ENCODE measurements around the gene GPR45.

DNA sequence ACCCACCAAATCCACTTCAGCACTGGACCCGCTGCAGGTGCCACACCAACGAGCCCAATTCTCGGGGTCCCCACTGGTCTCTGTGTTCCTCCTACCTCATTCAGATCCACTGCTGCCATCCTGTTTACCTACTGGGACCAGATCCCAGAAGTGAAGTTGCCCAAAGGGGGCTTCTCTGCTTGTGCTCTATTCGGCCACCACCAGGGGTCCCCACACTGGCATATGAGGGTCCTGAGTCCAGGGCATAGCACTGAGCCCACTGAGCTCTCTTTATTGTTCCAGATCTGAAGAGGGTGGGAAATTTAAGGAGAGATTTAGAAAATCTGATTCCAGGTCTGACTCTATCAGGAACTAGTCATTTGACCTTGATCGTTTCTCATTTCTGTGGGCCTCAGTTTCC is 2.4 kb downstream of the GPR45 start:
- no peak for TF ChIP-seq POLR2A (IDR thresholded peaks at IDR 0.05)
- TF ChIP-seq, protein P1, sequence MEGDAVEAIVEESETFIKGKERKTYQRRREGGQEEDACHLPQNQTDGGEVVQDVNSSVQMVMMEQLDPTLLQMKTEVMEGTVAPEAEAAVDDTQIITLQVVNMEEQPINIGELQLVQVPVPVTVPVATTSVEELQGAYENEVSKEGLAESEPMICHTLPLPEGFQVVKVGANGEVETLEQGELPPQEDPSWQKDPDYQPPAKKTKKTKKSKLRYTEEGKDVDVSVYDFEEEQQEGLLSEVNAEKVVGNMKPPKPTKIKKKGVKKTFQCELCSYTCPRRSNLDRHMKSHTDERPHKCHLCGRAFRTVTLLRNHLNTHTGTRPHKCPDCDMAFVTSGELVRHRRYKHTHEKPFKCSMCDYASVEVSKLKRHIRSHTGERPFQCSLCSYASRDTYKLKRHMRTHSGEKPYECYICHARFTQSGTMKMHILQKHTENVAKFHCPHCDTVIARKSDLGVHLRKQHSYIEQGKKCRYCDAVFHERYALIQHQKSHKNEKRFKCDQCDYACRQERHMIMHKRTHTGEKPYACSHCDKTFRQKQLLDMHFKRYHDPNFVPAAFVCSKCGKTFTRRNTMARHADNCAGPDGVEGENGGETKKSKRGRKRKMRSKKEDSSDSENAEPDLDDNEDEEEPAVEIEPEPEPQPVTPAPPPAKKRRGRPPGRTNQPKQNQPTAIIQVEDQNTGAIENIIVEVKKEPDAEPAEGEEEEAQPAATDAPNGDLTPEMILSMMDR (IDR thresholded peaks at IDR 0.05): no peak
